ENCODE measurements around the gene FGF11.

FGF11 gene

DNA sequence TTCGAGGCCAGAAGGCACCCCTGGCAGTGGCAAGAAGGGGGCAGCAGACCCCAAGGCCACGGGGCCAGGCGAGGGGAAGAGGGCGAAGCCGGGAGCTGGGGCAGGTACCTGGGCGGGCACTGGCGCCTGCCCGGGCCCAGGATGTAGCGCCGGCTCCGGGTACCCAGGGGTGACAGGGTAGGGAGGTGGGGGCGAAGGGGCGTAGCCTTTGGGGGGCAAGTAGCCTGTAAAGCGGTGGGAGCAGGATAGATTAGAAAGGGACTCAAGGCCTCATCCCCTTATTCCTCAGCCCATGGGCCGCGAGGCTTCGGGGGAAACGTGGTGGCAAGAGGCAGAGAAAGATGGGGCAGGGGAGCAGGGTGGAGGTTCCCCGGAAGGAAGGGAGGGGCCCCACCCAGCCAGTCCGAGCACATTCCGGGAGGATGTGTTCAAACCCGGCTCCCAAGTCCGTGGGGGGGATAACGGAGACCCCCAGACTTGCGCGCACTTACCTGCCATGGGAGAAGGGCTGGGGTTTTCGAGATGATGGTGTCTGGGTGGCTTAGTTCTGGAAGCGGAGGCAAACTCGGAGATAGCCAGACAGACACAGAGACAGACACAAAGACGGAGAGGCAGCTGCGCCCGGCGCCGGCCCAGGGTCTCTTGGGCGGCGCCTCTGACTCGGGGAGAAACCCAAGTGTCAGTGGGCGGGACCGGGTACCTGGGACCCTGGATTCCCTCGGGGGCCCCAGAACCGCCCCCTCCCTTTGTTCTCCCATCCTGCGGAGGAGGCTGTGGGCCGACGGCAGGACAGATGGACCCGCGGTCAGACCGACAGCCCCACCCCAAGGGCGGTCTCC lies 45.5 kb upstream of the FGF11 start:
- TF ChIP-seq ELF4 (IDR thresholded peaks at IDR 0.05) (no peak), HDGF (IDR thresholded peaks at IDR 0.05; ENCODE audit: borderline replicate concordance) (no peak), FOXA1 (IDR thresholded peaks at IDR 0.05) (no peak), SUZ12 (IDR thresholded peaks at IDR 0.05) (no peak), FOXK2 (IDR thresholded peaks at IDR 0.05) (no peak), CTBP1 (IDR thresholded peaks at IDR 0.05; ENCODE audit: borderline replicate concordance) (no peak), ARNT (IDR thresholded peaks at IDR 0.05) (no peak), NFRKB (IDR thresholded peaks at IDR 0.05) (no peak), SP1 (IDR thresholded peaks at IDR 0.05) (no peak), L3MBTL2 (conservative IDR thresholded peaks at IDR 0.05) (no peak), FOXM1 (IDR thresholded peaks at IDR 0.05; ENCODE audit: borderline replicate concordance) (no peak)
- TF ChIP-seq, protein P1, sequence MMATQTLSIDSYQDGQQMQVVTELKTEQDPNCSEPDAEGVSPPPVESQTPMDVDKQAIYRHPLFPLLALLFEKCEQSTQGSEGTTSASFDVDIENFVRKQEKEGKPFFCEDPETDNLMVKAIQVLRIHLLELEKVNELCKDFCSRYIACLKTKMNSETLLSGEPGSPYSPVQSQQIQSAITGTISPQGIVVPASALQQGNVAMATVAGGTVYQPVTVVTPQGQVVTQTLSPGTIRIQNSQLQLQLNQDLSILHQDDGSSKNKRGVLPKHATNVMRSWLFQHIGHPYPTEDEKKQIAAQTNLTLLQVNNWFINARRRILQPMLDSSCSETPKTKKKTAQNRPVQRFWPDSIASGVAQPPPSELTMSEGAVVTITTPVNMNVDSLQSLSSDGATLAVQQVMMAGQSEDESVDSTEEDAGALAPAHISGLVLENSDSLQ (IDR thresholded peaks at IDR 0.05) = no peak
- ChIA-PET CTCF (no interaction called here), POLR2A (interaction anchor here (0.6 to 1.0 kb wide), 3 partner anchors 10 to 19 kb away, joined by 3 to 4 read pairs (median 3); partner anchors contain the start of gene TMEM256)
- no peak for DNase-seq (ENCODE audit: extremely low spot score)

DNA sequence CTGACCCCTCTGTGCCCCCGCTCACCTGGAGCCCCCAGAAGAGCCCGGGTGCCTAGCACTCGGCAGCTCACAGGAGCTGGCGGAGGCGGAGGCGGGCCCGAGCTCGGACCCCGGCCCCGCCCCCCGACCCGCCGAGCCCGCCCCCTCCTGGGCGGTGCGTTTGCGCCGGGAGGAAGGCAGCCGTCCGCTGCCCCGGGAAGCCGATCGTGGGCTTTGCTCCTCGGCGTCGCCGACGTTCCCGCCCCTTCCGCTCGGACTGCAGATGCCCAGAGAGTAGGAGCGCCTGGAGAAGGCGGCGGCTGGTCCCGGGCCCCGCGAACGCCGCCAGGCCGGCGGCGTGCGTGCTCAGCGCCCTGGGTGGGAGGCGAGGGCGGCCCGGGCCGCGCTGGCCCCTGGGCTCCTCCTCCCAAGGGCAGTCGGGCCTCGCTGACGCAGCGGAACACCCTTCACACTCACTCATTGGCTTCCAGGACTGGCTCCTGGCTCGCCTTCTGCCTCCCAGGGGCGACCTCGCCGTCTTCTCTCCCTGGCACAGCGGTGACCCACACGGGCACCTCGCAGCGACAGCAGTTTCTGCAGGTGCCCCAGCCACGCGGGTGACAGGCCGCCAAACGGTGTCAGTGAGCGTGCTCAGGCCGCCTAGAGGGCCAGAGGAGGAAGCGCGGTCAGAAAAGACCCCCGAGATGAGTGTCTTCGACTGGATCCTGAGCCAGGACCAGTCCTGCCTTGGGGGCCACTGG lies 44.7 kb upstream of the FGF11 start, which contains the start of gene PLSCR3:
Gene PLSCR3, minus strand, starts transcription at position 74 of the 740 bp plus-strand sequence. CDS start 415 bp downstream, outside the sequence.
- peak; percentile 89 for DNase-seq (ENCODE audit: extremely low spot score)
- TF ChIP-seq LEF1 (IDR thresholded peaks at IDR 0.05; ENCODE audit: borderline replicate concordance) (peak; percentile 57; the same call in 1 of the 2 replicates), L3MBTL2 (conservative IDR thresholded peaks at IDR 0.05) (peak; percentile 92), ZNF384 (IDR thresholded peaks at IDR 0.05) (no peak)
- POLR2A ChIA-PET = interaction anchor here (0.6 to 1.0 kb wide), 4 partner anchors 10 to 32 kb away, joined by 3 to 4 read pairs (median 3); partner anchors contain the start of gene TMEM256
- CTCF ChIA-PET = no interaction called here

DNA sequence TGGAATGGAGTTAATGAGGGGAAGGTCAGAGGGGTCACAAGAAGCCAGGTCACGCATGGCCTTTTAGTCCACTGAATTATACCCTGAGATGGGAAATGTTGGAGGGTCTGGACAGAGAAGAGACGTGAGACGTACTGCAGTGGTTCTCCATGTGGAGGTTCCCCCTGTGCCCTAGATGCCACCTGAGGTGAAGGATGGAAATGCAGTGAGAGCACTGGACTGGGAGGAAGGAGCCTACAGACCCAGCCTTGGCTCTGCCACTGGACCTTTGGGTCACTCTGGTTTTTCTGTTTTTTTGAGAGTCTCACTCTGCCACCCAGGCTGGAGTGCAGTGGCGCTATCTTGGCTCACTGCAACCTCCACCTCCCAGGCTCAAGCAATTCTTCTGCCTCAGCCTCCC lies 43.2 kb upstream of the FGF11 start:
- DNase-seq (ENCODE audit: extremely low spot score) = no peak
- ChIA-PET POLR2A (interaction anchor here (0.9 kb wide), 1 partner anchor 8 kb away, joined by 4 read pairs; the partner anchor contains the start of gene TMEM256), CTCF (no interaction called here)
- TF ChIP-seq FOXA1 (IDR thresholded peaks at IDR 0.05) = no peak
- TF ChIP-seq ZNF384 (IDR thresholded peaks at IDR 0.05) = no peak
- TF ChIP-seq LEF1 (IDR thresholded peaks at IDR 0.05; ENCODE audit: borderline replicate concordance) = no peak
- TF ChIP-seq HDGF (IDR thresholded peaks at IDR 0.05; ENCODE audit: borderline replicate concordance) = no peak
- no peak for TF ChIP-seq L3MBTL2 (conservative IDR thresholded peaks at IDR 0.05)
- TF ChIP-seq BHLHE40 (IDR thresholded peaks at IDR 0.05; ENCODE audit: borderline replicate concordance) = no peak
- TF ChIP-seq SP1 (IDR thresholded peaks at IDR 0.05) = no peak
- no peak for TF ChIP-seq FOXM1 (IDR thresholded peaks at IDR 0.05; ENCODE audit: borderline replicate concordance)
- no peak for TF ChIP-seq ARNT (IDR thresholded peaks at IDR 0.05)
- TF ChIP-seq SUZ12 (IDR thresholded peaks at IDR 0.05) = no peak
- TF ChIP-seq CTBP1 (IDR thresholded peaks at IDR 0.05; ENCODE audit: borderline replicate concordance) = no peak

DNA sequence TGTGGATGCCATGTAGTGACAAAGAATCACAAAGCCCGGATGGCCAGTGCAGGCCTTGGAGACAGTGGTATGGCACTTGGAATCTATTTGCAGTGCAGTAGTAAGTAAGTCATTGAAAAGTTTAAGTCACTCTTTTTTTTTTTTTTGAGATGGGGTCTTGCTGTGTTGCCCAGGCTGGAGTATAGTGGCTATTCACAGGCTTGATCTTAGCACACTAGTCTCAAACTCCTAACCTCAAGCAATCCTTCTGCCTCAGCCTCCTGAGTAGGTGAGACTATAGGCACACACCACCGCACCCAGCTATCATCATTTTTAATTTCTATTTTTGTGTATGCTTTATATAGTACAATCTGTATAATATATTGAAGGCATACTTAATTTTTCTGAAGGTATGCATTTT lies 40.7 kb upstream of the FGF11 start:
- no peak for TF ChIP-seq NFRKB (IDR thresholded peaks at IDR 0.05)
- TF ChIP-seq ARNT (IDR thresholded peaks at IDR 0.05) = no peak
- no peak for TF ChIP-seq BHLHE40 (IDR thresholded peaks at IDR 0.05; ENCODE audit: borderline replicate concordance)
- TF ChIP-seq FOXK2 (IDR thresholded peaks at IDR 0.05) = no peak
- TF ChIP-seq L3MBTL2 (conservative IDR thresholded peaks at IDR 0.05) = no peak
- TF ChIP-seq LEF1 (IDR thresholded peaks at IDR 0.05; ENCODE audit: borderline replicate concordance) = no peak
- peak; percentile 57; the same call in 1 of the 2 replicates for TF ChIP-seq ZNF384 (IDR thresholded peaks at IDR 0.05)
- no peak for TF ChIP-seq SP1 (IDR thresholded peaks at IDR 0.05)
- no peak for TF ChIP-seq FOXM1 (IDR thresholded peaks at IDR 0.05; ENCODE audit: borderline replicate concordance)
- POLR2A ChIA-PET = interaction anchor here (1.2 to 1.6 kb wide), 5 partner anchors 10 to 148 kb away, joined by 3 to 4 read pairs (median 3); no protein-coding TSS in a partner anchor
- CTCF ChIA-PET = no interaction called here
- no peak for DNase-seq (ENCODE audit: extremely low spot score)

DNA sequence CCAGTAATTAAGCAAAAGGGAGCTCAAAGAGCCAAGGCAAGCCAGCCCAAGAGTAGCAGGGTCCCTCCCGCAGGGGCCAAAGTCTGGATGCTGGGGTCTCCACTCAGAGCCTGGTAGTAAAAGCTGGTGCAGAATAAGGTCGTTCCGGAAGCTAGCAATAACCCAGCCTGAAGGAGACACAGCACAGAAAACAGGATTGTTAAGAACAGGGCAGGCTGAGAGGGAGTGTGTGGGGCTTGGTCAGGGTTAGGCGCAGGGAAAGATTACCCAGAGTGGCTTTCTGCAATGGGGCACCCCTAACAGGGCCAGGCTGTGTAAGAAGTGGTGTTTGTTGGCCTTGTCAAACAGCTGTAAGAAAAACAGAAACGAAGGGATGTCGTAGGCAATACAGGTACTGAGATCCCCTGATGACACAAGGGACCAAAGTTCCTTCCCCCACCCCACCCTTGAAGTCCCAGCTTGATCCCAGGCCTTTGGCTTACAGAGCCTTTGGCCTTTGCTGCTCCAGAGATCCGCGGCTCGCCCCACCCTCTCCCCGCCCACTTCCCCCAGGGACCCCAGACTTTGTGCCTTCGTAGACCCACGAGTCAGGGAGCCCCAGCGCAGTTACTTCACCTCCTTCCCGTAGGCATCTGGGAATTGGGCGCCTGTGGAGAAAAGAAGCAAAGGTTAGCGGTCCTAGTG lies 36.1 kb upstream of the FGF11 start:
- no peak for DNase-seq (ENCODE audit: extremely low spot score)
- CTCF ChIA-PET = interaction anchor here (0.6 kb wide), 1 partner anchor 856 kb away, joined by 4 read pairs; no protein-coding TSS in a partner anchor
- POLR2A ChIA-PET = interaction anchor here (1.0 to 2.1 kb wide), 7 partner anchors 15 to 136 kb away, joined by 3 to 25 read pairs (median 5); partner anchors contain the start of gene CHRNB1

More for the DNA sequence above, 36.1 kb upstream of the FGF11 start:
- no peak for TF ChIP-seq L3MBTL2 (conservative IDR thresholded peaks at IDR 0.05)
- TF ChIP-seq LEF1 (IDR thresholded peaks at IDR 0.05; ENCODE audit: borderline replicate concordance) = no peak
- no peak for TF ChIP-seq ARNT (IDR thresholded peaks at IDR 0.05)
- no peak for TF ChIP-seq FOXM1 (IDR thresholded peaks at IDR 0.05; ENCODE audit: borderline replicate concordance)
- TF ChIP-seq, protein P1 (IDR thresholded peaks at IDR 0.05) = no peak
- no peak for TF ChIP-seq SP1 (IDR thresholded peaks at IDR 0.05)
- no peak for TF ChIP-seq TARDBP (IDR thresholded peaks at IDR 0.05)
- no peak for TF ChIP-seq SUZ12 (IDR thresholded peaks at IDR 0.05)
- no peak for TF ChIP-seq ELF4 (IDR thresholded peaks at IDR 0.05)
- no peak for TF ChIP-seq ZNF384 (IDR thresholded peaks at IDR 0.05)
- no peak for TF ChIP-seq HDGF (IDR thresholded peaks at IDR 0.05; ENCODE audit: borderline replicate concordance)
- no peak for TF ChIP-seq CTBP1 (IDR thresholded peaks at IDR 0.05; ENCODE audit: borderline replicate concordance)
- no peak for TF ChIP-seq FOXK2 (IDR thresholded peaks at IDR 0.05)

All from HEK293T (cell line).